Right lobe of liver (tissue), 4 donors: ENCODE results near the gene SPOCK1.

ENCODE experiments used
- POLR2A ChIP-seq: fragments of 450-650 bp; IDR thresholded peaks from one replicate; pipeline ENCODE4 v1.6.1; 2017; ENCODE audit warnings: antibody characterized with exemption, mild to moderate bottlenecking
- TF ChIP-seq, protein P1 (sequence below), 4 donors: fragments of 200-600 bp in 3 of 4; fragments of 450-650 bp in 1 of 4; IDR thresholded peaks; one replicate each; pipeline versions ENCODE4 v1.5.1 to v1.8.0; 2016 to 2022; ENCODE audit warnings: antibody characterized with exemption in 4 of 4, mild to moderate bottlenecking in 2 of 4
- donor health status: DM: no; HTN: no; CAD: no.
- donor health status: DM: no; HTN: no; CAD: no.
- donor health status: DM: no; HTN: yes; CAD: no.

- TF ChIP-seq, protein P1, sequence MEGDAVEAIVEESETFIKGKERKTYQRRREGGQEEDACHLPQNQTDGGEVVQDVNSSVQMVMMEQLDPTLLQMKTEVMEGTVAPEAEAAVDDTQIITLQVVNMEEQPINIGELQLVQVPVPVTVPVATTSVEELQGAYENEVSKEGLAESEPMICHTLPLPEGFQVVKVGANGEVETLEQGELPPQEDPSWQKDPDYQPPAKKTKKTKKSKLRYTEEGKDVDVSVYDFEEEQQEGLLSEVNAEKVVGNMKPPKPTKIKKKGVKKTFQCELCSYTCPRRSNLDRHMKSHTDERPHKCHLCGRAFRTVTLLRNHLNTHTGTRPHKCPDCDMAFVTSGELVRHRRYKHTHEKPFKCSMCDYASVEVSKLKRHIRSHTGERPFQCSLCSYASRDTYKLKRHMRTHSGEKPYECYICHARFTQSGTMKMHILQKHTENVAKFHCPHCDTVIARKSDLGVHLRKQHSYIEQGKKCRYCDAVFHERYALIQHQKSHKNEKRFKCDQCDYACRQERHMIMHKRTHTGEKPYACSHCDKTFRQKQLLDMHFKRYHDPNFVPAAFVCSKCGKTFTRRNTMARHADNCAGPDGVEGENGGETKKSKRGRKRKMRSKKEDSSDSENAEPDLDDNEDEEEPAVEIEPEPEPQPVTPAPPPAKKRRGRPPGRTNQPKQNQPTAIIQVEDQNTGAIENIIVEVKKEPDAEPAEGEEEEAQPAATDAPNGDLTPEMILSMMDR (IDR thresholded peaks at IDR 0.05), result no peak
- TF ChIP-seq POLR2A, result no peak
These were observed 157.3 kb downstream of the SPOCK1 start for GRCh38 chr5:137341831-137342230.
